Prostate gland (tissue), 2 donors: ENCODE measurements around the gene TMEM178A. TPM values are rescaled to one million over a fixed set of nuclear protein-coding genes. Genes with fewer than 3 reads are reported as not detected.

ENCODE experiments used
- DNase-seq: peaks from one replicate; pipeline ENCODE4 v3.0.0-alpha.2; 2019; ENCODE audit warnings: low spot score
- H3K27ac ChIP-seq, 2 donors: fragments of 200-600 bp; sonication (generic); 2 replicates each; pipeline ENCODE4 v1.5.1; 2017 to 2019
- H3K27me3 ChIP-seq: fragments of 200-600 bp; sonication (generic); replicated peaks from 2 replicates; pipeline ENCODE4 v1.5.1; 2019; ENCODE audit not compliant: insufficient read depth
- H3K36me3 ChIP-seq, 2 donors: fragments of 200-600 bp; sonication (generic); 1 replicate in 1 of 2; 2 replicates in 1 of 2; pipeline versions ENCODE4 v1.5.1 to v1.8.1; 2017 to 2019
- H3K4me1 ChIP-seq: fragments of 200-600 bp; sonication (generic); replicated peaks from 2 replicates; pipeline ENCODE4 v1.5.1; 2019
- H3K4me3 ChIP-seq, 2 donors: fragments of 200-600 bp; sonication (generic); 2 replicates each; pipeline ENCODE4 v1.5.1; 2017 to 2019
- H3K9me3 ChIP-seq: fragments of 200-600 bp; sonication (generic); 2 replicates; pipeline ENCODE4 v1.5.1; 2017
- CTCF ChIP-seq, 4 experiments: fragments of 200-600 bp in 2 of 4; fragments of 450-650 bp in 2 of 4; sonication (generic) in 2 of 4; IDR thresholded peaks; 1 replicate in 3 of 4; 2 replicates in 1 of 4; pipeline ENCODE4 v1.5.1; 2016 to 2019; ENCODE audit warnings: antibody characterized with exemption in 4 of 4, mild to moderate bottlenecking in 2 of 4, moderate library complexity in 2 of 4
- POLR2A ChIP-seq: fragments of 450-650 bp; IDR thresholded peaks from one replicate; pipeline ENCODE4 v1.6.1; 2016; ENCODE audit warnings: antibody characterized with exemption, mild to moderate bottlenecking
- POLR2AphosphoS5 ChIP-seq: sonication (generic); formaldehyde crosslinking; IDR thresholded peaks from one replicate; pipeline ENCODE4 v1.6.1; 2017; ENCODE audit warnings: antibody characterized with exemption
- WGBS: methylation state at CpG from one replicate; pipeline ENCODE4 v1.1.5; 2018; 5-methylcytosine and 5-hydroxymethylcytosine counted together
- intact Hi-C: fragments of 100-400 bp; cut with DNase I; formaldehyde crosslinking; loops from one replicate; pipeline ENCODE4 v1.14.2; 2022
- total RNA-seq, 2 donors: library from RNA; depleted of rRNA; stranded (reverse); fragments of >200 nt; gene quantifications; one replicate each; pipeline ENCODE4 v1.1.0, GENCODE V29; 2016

TMEM178A gene
- total RNA-seq, 2 donors from 2014 or later, result 2.6 to 6.9 TPM

- intact Hi-C loops, result no loop called here
- Histone ChIP-seq H3K4me3 (no peak overlapping the region), H3K27me3 (no peaks in the 10 kb centered on the region), H3K4me1 (no peaks in the 10 kb centered on the region), H3K36me3 (no peaks in the 10 kb centered on the region), H3K27ac (no peak overlapping the region), H3K9me3 (no peaks in the 10 kb centered on the region)
- 50% methylated on average over 4 of the region's 4 CpGs for WGBS
- TF ChIP-seq POLR2AphosphoS5, result no peak
- TF ChIP-seq POLR2A, result no peak
- TF ChIP-seq CTCF (IDR thresholded peaks at IDR 0.05), result no peak
- no peak for DNase-seq
Observed at GRCh38 chr2:39671604-39672003, 5.9 kb downstream of the TMEM178A start.

GRCh38 chr2:39673018-39673417, 7.3 kb downstream of the TMEM178A start:
- H3K27me3 ChIP-seq, result no peaks in the 10 kb centered on the region
- H3K4me3 ChIP-seq, result no peak overlapping the region
- H3K4me1 ChIP-seq, result no peaks in the 10 kb centered on the region
- TF ChIP-seq CTCF (IDR thresholded peaks at IDR 0.05), result no peak
- TF ChIP-seq POLR2A, result no peak
- TF ChIP-seq POLR2AphosphoS5, result no peak
- no peaks in the 10 kb centered on the region for H3K9me3 ChIP-seq
- intact Hi-C loops, result no loop called here
- no peak for DNase-seq
- WGBS, result 77% methylated on average over 7 of the region's 7 CpGs
- no peaks in the 10 kb centered on the region for H3K36me3 ChIP-seq
- H3K27ac ChIP-seq, result no peak overlapping the region

- no peak overlapping the region for H3K4me3 ChIP-seq
- H3K36me3 ChIP-seq, result no peaks in the 10 kb centered on the region
- 96% methylated on average over 7 of the region's 7 CpGs for WGBS
- H3K27ac ChIP-seq, result no peak overlapping the region
- TF ChIP-seq POLR2AphosphoS5, result no peak
- TF ChIP-seq POLR2A, result no peak
- TF ChIP-seq CTCF (IDR thresholded peaks at IDR 0.05), result no peak
- no peaks in the 10 kb centered on the region for H3K27me3 ChIP-seq
- no peak for DNase-seq
- intact Hi-C loops, result no loop called here
- no peaks in the 10 kb centered on the region for H3K9me3 ChIP-seq
- H3K4me1 ChIP-seq, result no peaks in the 10 kb centered on the region
Observed at GRCh38 chr2:39676342-39676741, 10.6 kb downstream of the TMEM178A start.

GRCh38 chr2:39678170-39678569, 12.5 kb downstream of the TMEM178A start:
- WGBS, result 98% methylated on average over 2 of the region's 2 CpGs
- intact Hi-C loops, result no loop called here
- TF ChIP-seq CTCF (IDR thresholded peaks at IDR 0.05) (no peak), POLR2A (no peak), POLR2AphosphoS5 (no peak)
- Histone ChIP-seq H3K27ac (no peak overlapping the region), H3K9me3 (no peaks in the 10 kb centered on the region), H3K4me3 (no peak overlapping the region), H3K36me3 (no peaks in the 10 kb centered on the region), H3K27me3 (no peaks in the 10 kb centered on the region), H3K4me1 (no peaks in the 10 kb centered on the region)
- DNase-seq, result no peak

GRCh38 chr2:39679805-39680204, 14.1 kb downstream of the TMEM178A start:
- Histone ChIP-seq H3K9me3 (no peaks in the 10 kb centered on the region), H3K27me3 (no peaks in the 10 kb centered on the region), H3K27ac (no peak overlapping the region), H3K4me3 (no peak overlapping the region), H3K36me3 (no peaks in the 10 kb centered on the region), H3K4me1 (no peaks in the 10 kb centered on the region)
- TF ChIP-seq CTCF (IDR thresholded peaks at IDR 0.05), result no peak
- TF ChIP-seq POLR2AphosphoS5, result no peak
- TF ChIP-seq POLR2A, result no peak
- intact Hi-C loops, result no loop called here
- WGBS, result 55% methylated on average over 3 of the region's 3 CpGs
- DNase-seq, result no peak
